DMS53 treated with DMSO at 0.1 percent for 48 hours (cell line): ENCODE measurements around the gene ALAS1.

ENCODE experiments used
- DNase-seq: peaks from one replicate; lab custom pipeline; 2025; ENCODE audit not compliant: unreplicated experiment; lab: John Stamatoyannopoulos, UW

Gene ALAS1

DNA sequence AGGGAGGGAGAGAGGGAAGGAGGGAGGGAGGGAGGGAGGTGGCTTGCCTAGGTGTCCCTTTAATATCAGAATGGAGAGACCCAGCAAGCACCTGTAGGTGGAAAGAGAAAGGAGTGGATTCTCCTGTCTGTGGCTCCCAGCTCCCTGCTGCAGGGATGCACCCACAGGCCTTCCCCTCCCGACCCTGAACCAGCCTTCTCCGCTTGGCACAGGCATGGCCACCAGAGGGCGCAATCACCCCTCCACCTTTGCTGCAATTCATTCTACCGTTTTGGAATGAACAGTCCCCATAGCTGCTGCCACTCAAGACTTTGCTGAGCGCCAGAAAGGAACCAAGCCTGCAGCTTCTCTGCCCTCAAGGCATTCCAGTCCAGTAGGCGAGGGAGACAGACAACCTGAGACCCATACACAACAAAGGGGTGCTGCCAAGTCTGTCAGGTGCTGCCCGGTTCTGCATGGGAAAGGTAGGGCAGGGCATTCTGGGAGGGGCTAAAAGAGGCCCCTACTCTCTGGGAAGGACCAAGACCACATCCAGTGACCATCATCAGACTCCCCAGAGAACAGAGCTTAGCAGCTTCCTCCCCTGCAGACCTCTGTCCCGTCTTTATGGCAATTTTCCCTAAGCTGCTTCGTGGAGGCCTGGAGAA is 22.5 kb downstream of the ALAS1 start:
- DNase-seq: peak; percentile 20

DNA sequence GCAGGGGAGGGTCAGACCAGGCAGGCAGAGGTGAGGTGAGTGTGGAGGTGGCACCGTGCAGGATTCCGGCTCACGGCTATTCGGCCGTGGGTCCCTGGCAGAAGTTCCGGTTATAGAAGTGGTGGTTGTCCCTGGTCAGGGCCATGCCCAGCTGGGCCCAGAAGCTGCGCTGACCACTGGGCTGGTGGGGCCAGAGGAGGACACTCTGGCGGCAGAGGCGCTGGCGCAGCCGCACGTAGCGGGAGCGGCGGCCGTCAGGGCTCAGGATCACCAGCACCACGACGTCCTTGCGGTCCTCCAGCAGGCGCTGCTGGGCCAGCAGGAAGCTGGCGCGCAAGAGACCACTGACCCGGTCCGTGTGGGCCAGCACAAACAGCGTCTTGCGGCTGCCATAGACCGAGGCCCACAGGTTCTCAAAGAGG is 23.2 kb downstream of the ALAS1 start:
- no peak for DNase-seq

DNA sequence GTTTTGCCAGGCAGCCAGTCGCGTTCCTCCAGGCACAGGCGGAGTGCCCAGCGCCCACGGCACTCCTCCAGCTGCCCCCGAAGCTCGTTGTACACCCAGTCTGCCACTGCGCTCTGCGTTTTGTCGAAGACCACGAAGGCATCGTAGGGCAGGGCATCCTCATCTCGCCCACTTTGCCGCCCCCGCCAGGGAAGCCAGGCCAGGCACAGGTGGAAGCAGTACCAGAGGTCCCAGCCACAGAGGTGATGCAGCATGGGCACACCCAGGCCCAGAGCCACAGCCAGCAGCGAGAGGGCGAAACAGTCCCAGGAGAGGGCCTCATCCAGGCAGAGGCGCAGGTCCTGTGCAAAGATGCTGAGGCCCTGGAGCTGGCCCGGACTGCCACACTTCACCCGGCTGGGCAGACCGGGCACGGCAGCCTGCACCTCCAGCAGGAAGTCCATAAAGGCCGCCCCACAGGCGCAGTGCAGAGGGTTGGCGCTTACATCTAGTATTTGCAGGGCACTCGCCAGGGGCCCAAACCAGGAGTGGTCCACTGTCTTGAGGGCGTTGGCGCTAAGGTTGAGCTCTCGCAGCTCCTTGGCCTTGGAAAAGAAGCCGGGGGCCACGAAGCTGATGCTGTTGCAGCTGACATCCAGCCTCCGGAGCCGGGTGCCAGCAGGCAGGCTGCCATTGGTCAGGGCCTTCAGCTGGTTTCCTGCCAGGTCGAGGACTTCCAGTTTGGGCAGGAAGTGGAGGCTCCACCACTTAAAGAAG is 23.8 kb downstream of the ALAS1 start:
- DNase-seq: no peak

DNA sequence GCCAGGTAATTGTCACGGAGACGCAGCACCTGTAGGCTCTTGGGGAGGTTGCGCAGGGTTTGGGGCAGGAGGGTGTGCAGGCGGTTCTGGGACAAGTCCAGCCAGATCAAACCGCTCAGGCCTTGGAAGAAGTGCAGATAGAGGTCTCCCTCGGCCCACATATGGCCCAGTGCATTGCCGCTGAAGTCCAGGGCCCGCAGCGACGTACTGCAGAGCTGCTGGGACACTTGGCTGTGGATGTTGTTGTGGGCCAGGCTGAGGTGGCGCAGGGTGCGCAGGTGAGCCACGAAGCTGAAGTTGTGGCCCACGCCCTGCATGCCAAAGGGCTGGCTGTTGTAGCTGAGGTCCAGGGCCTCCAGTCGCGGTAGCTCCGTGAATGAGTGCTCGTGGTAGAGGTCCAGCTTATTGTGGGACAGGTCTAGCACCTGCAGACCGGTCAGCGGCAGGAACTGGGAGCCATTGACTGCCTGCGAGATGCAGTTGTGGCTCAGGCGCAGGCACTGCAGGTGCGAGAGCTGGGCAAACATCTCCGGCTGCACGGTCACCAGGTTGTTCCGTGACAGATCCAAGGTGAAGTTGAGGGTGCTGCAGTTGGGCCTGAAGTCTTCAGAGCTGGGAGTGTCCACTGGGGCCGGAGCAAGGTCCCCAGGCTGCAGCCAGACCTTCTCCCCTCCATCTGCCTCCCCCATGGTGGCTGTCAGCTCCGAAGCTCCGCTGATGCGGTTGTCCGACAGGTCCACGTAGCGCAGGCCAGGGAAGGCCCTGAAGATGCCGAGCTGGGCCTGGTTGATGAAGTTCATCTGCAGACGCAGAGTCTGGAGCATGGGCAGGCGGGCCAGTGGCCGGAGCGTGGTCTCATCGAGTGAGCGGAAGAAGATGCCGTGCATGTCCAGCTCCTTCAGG is 24.6 kb downstream of the ALAS1 start:
- no peak for DNase-seq

DNA sequence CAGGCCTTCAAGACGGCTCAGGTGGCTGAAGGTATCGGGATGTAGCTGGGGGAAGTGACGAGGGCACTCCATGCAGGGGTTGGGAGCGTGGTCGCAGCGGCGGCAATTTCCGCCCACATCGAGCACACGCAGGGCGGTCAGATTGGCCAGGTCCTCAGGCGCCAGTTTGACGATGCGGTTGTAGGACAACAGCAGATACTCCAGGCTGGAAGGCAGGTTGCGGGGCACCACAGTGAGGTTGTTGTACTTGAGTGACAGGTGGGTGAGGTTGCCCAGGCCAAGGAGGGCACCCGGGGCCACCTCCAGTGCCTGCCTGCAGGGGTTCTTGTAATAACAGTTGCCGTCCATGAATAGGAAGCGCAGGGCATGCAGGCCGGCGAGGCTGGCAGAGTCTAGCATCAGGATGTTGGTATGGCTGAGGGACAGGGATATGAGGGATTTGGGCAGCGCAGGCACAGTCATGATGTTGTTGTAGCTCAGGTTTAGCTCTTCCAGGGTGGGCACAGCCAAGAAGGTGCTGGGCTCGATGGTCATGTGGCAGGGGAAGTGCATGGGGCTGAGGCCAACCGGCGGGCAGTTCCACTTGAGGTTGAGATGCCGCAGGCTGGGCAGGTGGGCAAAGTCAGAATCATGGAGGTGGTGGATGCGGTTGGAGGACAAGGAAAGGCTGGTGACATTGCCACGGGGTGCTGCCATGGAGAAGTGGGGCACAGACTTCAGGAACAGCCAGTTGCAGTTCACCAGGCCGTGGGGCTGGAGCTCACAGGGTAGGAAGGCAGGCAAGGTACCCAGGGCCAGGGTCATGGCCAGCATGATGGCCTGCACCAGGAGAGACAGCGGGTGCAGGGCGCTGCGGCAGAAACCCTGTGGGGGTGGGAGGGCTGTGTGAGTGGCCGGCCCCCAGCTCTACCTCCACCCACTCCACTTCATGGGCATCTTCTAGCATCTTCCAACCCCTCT is 25.8 kb downstream of the ALAS1 start:
- DNase-seq: no peak

DNA sequence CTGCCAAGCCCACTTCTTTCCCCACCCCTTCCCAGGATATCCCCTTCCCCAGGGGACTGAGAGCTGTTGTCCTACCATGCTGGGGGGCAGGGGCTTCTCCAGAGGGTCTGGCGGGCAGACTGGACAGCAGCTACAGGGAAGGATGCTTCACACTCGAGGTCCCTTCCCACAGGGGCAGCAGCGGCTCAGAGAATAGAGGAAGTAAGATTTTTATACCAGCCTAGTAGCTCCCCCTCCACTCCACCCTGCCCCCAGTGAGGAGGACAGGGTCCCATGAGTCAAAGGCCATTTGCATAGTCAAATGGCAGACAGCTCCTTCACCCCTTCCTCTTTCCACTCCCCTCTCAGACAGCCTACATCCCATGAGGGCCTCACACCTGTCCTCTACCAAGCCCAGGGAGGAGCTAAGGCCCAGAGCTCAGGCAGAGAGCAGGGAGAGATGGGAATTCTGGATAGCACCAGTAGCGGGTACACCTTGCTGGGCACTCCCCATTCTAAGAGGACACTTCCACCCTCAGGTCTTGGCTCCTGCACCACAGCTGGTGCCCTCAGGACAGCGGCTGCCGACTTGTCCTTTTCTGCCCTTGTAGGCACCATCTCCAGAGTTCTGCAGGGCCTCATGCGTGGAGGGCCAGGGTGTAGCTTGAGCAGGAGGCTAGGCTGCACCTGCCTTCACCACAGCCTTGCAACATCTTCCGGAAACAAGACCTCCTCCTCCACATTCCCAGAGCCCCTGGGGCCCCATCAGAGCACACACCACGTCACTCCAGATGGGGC is 27.7 kb downstream of the ALAS1 start, which contains the start of gene TLR9:
TSS of gene TLR9 (minus strand) at position 194 of the 777 bp plus-strand sequence. CDS start at position 78, 116 bp downstream.
- no peak for DNase-seq

DNA sequence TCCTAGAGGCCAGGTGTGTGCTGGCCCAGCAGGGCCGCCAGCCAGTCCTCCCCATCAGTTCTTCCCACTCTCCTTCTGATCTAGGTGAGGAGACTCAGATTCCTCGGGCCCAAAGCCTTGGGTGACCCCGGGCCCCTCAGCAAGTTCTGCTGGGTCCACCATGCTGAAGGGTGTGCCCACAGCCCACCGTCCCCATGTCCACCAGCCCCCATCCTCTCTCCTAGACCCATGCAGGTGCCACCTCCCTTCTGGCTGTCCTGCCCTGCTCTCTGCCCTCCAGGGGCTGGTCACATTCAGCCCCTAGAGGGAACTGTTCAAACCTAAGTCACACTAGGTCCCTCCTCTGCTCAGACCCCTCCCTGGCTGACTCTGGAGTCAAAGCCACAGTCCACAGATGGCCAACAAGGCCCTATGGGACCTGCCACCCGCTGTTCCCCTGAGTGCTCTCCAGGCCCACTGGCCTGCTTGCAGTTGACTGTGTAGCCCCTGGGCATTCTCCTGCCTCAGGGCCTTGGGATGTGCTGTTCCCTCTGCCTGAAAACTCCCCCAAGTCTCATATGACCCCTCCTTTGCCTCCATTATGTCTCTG is 28.4 kb downstream of the ALAS1 start:
- no peak for DNase-seq

DNA sequence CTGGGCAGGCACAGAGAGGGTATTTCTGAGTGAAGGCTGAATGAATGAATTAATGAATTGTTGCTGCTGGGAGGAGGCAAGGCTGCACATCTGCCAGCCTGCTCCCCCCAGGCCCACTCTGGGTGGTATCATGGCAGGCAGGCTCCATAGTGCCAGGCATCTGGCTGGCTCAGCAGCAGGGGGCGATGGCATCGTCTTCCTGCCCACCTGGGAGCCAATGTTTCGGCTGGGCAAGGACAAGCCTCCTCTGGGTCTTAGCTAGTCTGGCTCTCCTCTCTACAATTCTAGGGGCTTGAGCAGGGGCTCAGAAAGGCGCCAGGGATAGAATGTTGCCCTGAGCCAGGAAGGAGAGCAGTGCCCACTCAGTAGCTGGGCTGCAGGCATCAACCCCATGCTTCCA is 29.2 kb downstream of the ALAS1 start:
- no peak for DNase-seq

DNA sequence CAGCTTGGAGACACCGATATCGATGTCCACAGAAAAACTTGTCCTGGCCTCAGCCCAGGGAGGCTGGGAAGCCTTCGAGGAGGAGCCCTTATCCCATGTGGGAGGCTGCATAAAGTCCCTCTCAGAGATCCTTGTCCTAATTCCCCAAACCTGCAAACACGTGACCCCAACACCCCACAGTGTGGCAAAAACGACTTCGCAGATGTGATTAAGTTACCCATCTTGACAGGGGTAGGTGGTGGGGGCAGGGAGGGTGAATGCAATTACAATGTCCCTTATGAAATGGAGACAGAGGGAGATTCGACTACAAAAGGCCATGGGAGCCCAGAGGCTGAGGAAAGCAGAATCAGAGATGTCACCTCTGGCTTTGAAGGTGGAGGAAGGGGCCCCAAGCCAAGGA is 29.8 kb downstream of the ALAS1 start:
- DNase-seq: no peak

DNA sequence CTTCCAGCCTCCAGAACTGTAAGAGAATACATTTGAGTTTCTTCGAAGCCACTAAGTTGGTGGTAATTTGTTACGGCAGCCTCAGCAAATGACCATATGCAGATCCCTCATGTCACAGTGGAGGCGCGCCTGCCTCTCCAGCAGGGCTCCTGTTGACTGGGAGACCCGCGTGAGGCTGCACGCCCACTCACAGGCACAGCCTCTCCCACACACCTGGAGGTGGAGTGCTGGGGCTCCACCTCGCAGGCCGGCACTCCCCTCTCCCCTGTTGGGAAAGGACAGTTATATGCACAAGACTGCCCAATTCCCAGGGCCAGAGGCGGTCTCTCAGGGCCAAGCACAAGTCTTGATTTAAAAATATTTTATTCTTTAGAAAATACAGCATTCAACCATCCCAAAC is 30.3 kb downstream of the ALAS1 start:
- DNase-seq: no peak

DNA sequence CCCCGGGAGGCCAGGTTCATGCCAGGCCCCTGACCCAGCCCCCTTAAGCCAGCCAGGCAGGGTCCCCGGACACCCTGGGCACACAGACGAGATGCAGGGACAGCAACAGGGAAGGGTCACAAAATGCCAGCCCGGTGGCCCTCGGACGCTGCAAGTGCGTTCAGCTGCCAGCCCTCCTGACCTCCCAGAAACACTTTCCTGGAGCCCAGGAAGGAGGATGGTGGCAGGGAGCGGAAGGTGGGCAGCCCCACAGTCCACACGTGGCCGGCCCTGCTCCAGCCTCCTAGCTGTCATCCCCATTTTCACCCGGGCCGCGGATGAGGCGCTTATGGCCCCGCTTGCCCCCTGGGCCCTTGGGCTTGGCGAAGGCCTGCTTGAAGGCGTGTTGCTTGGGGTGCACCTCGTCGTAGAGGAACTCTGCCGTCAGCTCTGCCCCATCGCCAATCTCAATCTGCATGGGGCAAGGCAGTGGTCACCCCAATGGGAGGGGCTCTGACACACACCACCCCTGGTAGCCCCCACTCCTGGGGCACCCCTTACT is 30.9 kb downstream of the ALAS1 start:
- DNase-seq: no peak

DNA sequence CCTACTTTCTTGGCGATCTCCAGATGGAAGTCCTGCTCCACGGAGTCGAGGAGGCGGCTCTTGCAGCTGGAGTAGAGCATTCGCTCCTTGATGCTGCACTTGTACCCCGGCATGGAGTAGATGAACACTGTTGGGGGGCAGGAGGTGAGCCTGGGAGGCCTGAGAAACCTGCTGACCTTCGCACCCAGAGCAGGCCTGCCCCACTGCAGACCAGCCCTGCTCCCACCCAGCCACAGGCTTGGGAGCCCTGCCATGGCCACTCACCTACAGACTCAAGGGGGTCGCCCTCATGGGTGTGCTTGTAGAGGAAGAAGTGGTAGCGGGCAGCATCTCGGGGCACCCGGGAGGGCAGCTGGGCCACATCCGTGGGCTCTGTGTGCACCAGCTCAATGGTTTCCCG is 31.7 kb downstream of the ALAS1 start:
- DNase-seq: no peak

DNA sequence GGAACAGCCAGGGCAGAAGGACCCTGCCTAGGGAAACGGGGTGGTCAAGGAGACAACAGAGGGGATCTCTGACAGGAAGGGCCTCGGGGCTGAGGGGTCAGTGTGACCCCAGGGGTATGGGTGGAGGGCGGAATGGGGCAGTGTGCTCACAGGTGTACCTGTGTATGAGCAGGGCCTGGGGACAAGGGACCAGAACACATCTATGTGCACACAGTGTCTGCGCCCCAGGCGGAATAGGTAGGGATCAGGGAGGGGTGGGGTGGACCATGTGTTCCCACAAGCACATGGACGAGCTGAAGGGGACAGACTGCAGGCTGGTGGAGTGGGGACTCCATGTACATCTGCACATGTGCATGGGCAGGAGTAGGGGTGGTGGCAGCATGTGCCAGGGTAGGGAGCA is 32.5 kb downstream of the ALAS1 start:
- no peak for DNase-seq

DNA sequence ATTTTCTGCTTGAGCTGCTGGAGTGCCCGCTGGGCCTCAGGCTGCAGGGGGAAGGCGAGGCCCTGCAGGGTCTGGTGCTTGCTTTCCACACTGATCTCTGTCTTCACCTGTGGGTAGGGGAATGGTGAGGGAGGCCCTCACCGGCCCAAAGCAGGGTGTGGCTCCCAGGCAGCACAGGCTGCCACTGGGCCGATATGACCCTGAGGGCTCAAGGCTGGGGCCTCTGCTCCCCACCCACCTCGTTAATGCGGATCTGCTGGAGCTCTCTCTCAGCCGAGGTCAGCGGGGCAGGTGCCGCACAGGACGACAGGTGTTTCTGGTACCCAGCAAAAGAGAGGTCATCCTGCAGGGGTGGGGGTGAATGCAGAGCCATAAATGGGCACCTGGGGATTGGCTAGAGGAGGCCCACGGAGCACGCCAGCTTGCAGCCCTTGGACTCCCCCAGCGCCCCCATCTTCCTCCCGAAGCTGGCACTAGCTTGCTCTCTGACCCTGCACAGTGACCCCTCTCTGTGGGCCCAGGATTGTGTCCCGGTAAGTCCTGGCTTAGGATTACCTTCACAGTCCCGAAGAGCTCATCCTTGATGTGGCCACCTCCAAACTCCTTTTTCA is 33.0 kb downstream of the ALAS1 start:
- no peak for DNase-seq

DNA sequence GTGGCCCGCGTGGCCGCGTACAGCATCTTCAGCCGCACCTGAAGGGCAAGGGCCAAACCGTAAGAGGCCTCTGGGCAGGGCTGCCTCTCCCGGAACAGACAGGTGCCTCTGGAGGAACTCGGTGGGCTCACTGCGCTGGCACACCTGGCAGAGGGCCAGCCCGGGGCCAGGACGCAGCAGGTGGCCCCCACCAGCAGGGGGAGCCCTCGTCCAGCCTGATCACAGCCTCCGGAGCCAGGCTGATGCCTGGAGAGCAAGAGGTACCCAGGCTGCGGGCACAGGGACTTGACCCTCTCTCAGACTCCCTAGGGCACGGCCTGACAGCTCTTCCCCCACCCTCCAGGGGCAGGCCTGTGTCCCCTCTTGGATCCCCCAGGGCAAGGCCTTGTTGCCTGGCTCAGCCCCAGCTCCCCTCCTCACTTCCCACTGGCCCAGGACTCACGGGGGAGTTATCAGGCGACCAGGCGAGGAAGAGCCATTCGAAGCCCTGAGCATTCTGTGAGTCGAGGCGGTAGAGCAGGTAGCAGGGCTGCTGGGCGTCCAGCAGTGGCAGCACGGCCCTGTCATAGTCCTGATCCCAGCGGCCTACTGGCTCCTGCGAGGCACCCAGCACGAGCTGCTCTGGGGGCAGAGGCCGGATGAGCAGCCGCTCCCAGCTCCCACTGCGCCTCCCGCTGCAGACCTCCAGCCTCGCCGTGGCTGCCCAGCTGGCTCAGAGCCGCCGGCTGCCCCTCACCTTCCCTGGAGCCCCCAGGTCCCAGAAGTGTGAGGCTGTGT is 33.7 kb downstream of the ALAS1 start:
- no peak for DNase-seq

DNA sequence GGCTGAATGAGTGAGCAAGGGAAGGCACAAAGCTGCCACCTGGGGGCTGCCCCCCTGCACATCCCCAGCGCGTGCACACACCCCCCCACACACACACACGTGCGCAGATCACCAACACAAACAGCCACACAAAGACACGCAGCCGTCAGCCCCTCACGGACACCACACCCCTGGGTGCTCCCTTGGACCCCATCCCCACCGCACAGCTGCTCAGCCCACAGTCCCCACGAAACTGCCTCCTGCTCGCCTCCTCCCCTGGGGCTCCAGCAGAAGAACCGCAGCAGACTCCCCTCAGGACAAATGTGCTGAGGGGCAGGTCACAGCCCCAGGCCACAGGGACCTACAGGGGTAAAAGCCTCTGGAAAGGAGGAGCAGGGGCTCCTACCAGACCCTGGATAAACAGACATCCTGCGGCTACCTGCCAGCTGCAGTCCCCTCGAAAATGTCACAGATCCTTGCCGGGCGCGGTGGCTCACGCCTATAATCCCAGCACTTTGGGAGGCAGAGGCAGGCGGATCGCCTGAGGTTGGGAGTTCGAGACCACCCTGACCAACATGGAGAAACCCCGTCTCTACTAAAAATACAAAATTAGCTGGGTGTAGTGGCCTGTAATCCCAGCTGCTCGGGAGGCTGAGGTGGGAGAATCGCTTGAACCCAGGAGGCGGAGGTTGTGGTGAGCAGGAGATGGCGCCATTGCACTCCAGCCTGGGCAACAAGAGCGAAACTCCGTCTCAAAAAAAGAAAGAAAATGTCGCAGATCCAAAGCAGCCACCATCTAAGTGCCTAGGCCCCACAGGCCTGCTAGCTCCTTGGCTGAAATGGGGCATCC is 34.5 kb downstream of the ALAS1 start:
- no peak for DNase-seq

DNA sequence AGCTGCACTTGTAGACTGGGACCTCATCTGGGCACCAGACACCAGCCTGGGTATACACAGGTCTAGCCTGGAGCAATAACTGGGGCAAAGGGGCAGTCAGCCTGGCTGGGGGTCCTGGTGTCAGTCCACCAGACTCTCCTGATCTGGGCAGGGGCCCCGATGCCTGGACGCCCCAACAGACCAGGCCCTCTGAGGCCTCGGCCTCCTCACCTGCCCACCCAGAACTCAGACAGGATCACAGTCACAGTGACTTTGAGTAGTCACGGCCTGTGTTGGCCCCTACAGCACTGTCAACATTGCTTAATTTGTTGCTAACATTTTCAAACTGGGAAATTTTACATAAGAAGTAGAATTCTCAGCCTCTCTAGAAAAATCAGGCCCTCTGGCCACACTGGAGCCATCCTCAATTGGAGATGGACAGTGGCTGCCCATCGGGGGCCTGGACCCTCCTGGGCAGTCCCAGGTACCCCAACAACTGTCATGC is 35.2 kb downstream of the ALAS1 start:
- DNase-seq: no peak
